Right lobe of liver (tissue), 6 donors: ENCODE results near the gene ATP6V1F. TPM values are rescaled to one million over a fixed set of nuclear protein-coding genes. Genes with fewer than 3 reads are reported as not detected.

Experiments used
- ATAC-seq, 4 donors: fragments of 200-7000 bp; cut with Tn5 transposase; one replicate each; pipeline ENCODE4 v1.9.1; 2020; ENCODE audit warnings: mild to moderate bottlenecking in 4 of 4, moderate library complexity in 4 of 4
- DNase-seq, 3 donors: peaks; one replicate each; pipeline ENCODE4 v3.0.0-alpha.2; 2020
- H3K27ac ChIP-seq, 3 donors: fragments of 200-600 bp; one replicate each; pipeline ENCODE4 v1.8.0; 2022
- H3K27me3 ChIP-seq, 2 donors: fragments of 200-600 bp; one replicate each; pipeline ENCODE4 v1.8.0; 2022
- H3K36me3 ChIP-seq, 4 donors: fragments of 200-600 bp; sonication (generic) in 1 of 4; one replicate each; pipeline versions ENCODE4 v1.5.1 to v1.8.0; 2017 to 2022; ENCODE audit warnings: control low read depth in 1 of 4
- H3K4me1 ChIP-seq, 4 donors: fragments of 200-600 bp; sonication (generic) in 1 of 4; one replicate each; pipeline versions ENCODE4 v1.5.1 to v1.8.0; 2017 to 2022; ENCODE audit warnings: control low read depth in 1 of 4
- H3K4me3 ChIP-seq, 3 donors: fragments of 200-600 bp; one replicate each; pipeline ENCODE4 v1.8.0; 2022
- H3K9me3 ChIP-seq, 4 donors: fragments of 200-600 bp; sonication (generic) in 1 of 4; one replicate each; pipeline versions ENCODE4 v1.5.1 to v1.8.0; 2017 to 2022; ENCODE audit warnings: control low read depth in 1 of 4
- CTCF ChIP-seq, 4 donors: fragments of 200-600 bp in 3 of 4; fragments of 450-650 bp in 1 of 4; IDR thresholded peaks; one replicate each; pipeline versions ENCODE4 v1.5.1 to v1.8.0; 2016 to 2022; ENCODE audit warnings: antibody characterized with exemption in 4 of 4, mild to moderate bottlenecking in 2 of 4
- POLR2A ChIP-seq: fragments of 450-650 bp; IDR thresholded peaks from one replicate; pipeline ENCODE4 v1.6.1; 2017; ENCODE audit warnings: antibody characterized with exemption, mild to moderate bottlenecking
- WGBS: methylation state at CpG from one replicate; pipeline ENCODE4 v1.1.6; 2018; ENCODE audit warnings: low coverage, low lambda C conversion rate; ENCODE audit not compliant: insufficient coverage; ENCODE audit errors: missing lambda C conversion rate; 5-methylcytosine and 5-hydroxymethylcytosine counted together
- intact Hi-C, 2 donors: fragments of 100-400 bp; cut with DNase I; formaldehyde crosslinking; loops; one replicate each; pipeline versions ENCODE4 v1.11.2 to v1.14.1; 2022
- total RNA-seq, 6 experiments: library from RNA; depleted of rRNA in 2 of 6; stranded (reverse); fragments of >200 nt in 2 of 6; fragmentation: NEBNext Ultra II Directional in 3 of 6; extraction: Animal tissue kit (Norgen Biotek cat#: 25700) in 3 of 6; gene quantifications; one replicate each; pipeline versions ENCODE4 v1.1.0 to v1.2.4, GENCODE V29; 2016 to 2023
- donor health status: DM: no; HTN: yes; CAD: no.
- donor health status: DM: no; HTN: no; CAD: no.
- donor health status: DM: no; HTN: no; CAD: no.
- donor health status: DM: no; HTN: yes; CAD: no.
- donor health status: DM: no; HTN: yes; CAD: no.

Gene ATP6V1F
- total RNA-seq, 6 experiments from 2014 or later: 26.9 to 72.0 (median 38.9) TPM

- Histone ChIP-seq H3K4me1 (peaks cover 0 to 22% (median 8%) of the 10 kb centered on the region in 4 donors), H3K36me3 (peaks cover 0 to 7% (median 0%) of the 10 kb centered on the region in 4 donors), H3K27me3 (no peaks in the 10 kb centered on the region), H3K9me3 (no peaks in the 10 kb centered on the region), H3K27ac (no peak overlapping the region), H3K4me3 (no peak overlapping the region)
- intact Hi-C loops: no loop called here
- WGBS: 98% methylated on average over 11 of the region's 27 CpGs
- no peak for TF ChIP-seq POLR2A
- TF ChIP-seq CTCF (IDR thresholded peaks at IDR 0.05): no peak
- no peak for DNase-seq
- no peak for ATAC-seq
Observed at GRCh38 chr7:128865996-128866877, 3.6 kb downstream of the ATP6V1F start.

GRCh38 chr7:128867241-128867640 lies 4.6 kb downstream of the ATP6V1F start:
- intact Hi-C loops: no loop called here
- Histone ChIP-seq H3K4me1 (peaks cover 0 to 20% (median 8%) of the 10 kb centered on the region in 4 donors), H3K36me3 (peaks cover 0 to 7% (median 0%) of the 10 kb centered on the region in 4 donors), H3K4me3 (no peak overlapping the region), H3K27ac (no peak overlapping the region), H3K27me3 (no peaks in the 10 kb centered on the region), H3K9me3 (no peaks in the 10 kb centered on the region)
- ATAC-seq (no peak), DNase-seq (no peak)
- WGBS: 89% methylated on average over 4 of the region's 4 CpGs
- TF ChIP-seq POLR2A: no peak

GRCh38 chr7:128867842-128868623 lies 5.4 kb downstream of the ATP6V1F start:
- intact Hi-C loops: no loop called here
- DNase-seq (no peak), ATAC-seq (peak in 1 of 4 donors; percentile 5)
- peaks cover 0 to 19% (median 8%) of the 10 kb centered on the region in 4 donors for H3K4me1 ChIP-seq
- WGBS: 87% methylated on average over 3 of the region's 11 CpGs
- no peak overlapping the region for H3K27ac ChIP-seq
- TF ChIP-seq POLR2A: no peak
- no peak for TF ChIP-seq CTCF (IDR thresholded peaks at IDR 0.05)
- no peaks in the 10 kb centered on the region for H3K9me3 ChIP-seq
- H3K27me3 ChIP-seq: no peaks in the 10 kb centered on the region
- no peak overlapping the region for H3K4me3 ChIP-seq
- H3K36me3 ChIP-seq: peaks cover 0 to 7% (median 0%) of the 10 kb centered on the region in 4 donors

- peak; percentile 4 to 16 (median 9) for ATAC-seq
- Histone ChIP-seq H3K4me3 (peak overlapping the region; percentile 43 to 57 (median 44)), H3K27me3 (no peaks in the 10 kb centered on the region), H3K4me1 (peaks cover 0 to 16% (median 5%) of the 10 kb centered on the region in 4 donors), H3K36me3 (peaks cover 0 to 7% (median 0%) of the 10 kb centered on the region in 4 donors), H3K9me3 (no peaks in the 10 kb centered on the region), H3K27ac (no peak overlapping the region)
- TF ChIP-seq POLR2A (no peak), CTCF (IDR thresholded peaks at IDR 0.05) (no peak)
- intact Hi-C loops: no loop called here
- WGBS: 43% methylated on average over 12 of the region's 13 CpGs
- no peak for DNase-seq
Observed at GRCh38 chr7:128868624-128869137, 6.0 kb downstream of the ATP6V1F start.
